ENCODE results near the gene UBE2E1.

DNA sequence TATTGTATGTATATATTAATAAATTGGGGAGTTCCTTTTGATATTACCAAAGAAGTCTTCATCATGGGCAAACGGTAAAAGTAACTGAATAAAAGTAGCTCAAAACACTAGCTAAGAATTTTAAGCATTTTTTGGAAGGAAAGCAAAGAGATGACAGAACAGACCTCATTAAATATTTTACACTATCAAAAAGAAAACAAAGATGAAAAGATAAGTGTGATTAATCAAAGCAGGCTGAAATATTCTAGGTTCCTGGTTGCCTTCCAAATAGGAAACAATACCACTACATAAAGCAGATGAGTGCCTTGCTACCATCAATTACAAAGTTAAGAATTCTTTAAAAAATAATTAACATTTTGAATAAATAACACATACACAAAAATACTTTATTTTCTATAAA is 107.4 kb downstream of the UBE2E1 start:
- TF ChIP-seq CTCF (conservative IDR thresholded peaks at IDR 0.05 in 1 of 2, IDR thresholded peaks at IDR 0.05 in 1 of 2; ENCODE audit: low read depth in 1 of 2, low read length in 2 of 2) (no peak), EZH2 (IDR thresholded peaks at IDR 0.05; ENCODE audit: low read length, missing control alignments) (no peak)

Data from fibroblast of lung (primary cell).